T-helper 2 cell treated with Interferon-gamma antibody and Interleukin-4, amounts not matched to agents 100 ng/mL and 5 ng/mL, for 36 hours (primary cell): Measurements from ENCODE around the gene MKRN2. TPM values are rescaled to one million over a fixed set of nuclear protein-coding genes. Genes with fewer than 3 reads are reported as not detected.
"Not testable (repeated sequence)": the region's sequence is repeated elsewhere in the genome, so short reads cannot be mapped to it uniquely, and the experiment has no call there.

Experiments
- intact Hi-C: fragments of 100-400 bp; cut with micrococcal nuclease; formaldehyde crosslinking; loops from one replicate; pipeline ENCODE4 v1.15.1; 2023
- total RNA-seq: library from RNA; stranded (reverse); gene quantifications from 2 replicates; pipeline ENCODE4 v1.2.3, GENCODE V29; 2022

Gene MKRN2
- total RNA-seq, 1 donor from 2014 or later = 20.6 TPM

- intact Hi-C loops = no loop called here
These were observed 70.5 kb downstream of the MKRN2 start for GRCh38 chr3:12627370-12627769.

GRCh38 chr3:12628813-12629212 is 71.9 kb downstream of the MKRN2 start:
- intact Hi-C loops = no loop called here

GRCh38 chr3:12629560-12629959 is 72.7 kb downstream of the MKRN2 start:
- intact Hi-C loops = no loop called here

- intact Hi-C loops = no loop called here
These were observed 73.4 kb downstream of the MKRN2 start for GRCh38 chr3:12630292-12630691.

GRCh38 chr3:12630843-12631242 is 74.0 kb downstream of the MKRN2 start:
- intact Hi-C loops = not testable (repeated sequence)

- intact Hi-C loops = no loop called here
These were observed 75.6 kb downstream of the MKRN2 start for GRCh38 chr3:12632523-12632922.

- intact Hi-C loops = no loop called here
These were observed 76.2 kb downstream of the MKRN2 start for GRCh38 chr3:12633108-12633507.

Other genes starting within 250 kb of the MKRN2 start
- 13.9 and 14.0 TPM in 2 replicates for gene TSEN2, start 72.6 kb upstream of the MKRN2 start, total RNA-seq
- not detected in 2 replicates for gene MKRN2OS, start 11.6 kb upstream of the MKRN2 start, total RNA-seq
- gene RAF1, start 107.0 kb downstream of the MKRN2 start, total RNA-seq = 91.0 and 93.0 TPM in 2 replicates
- gene TMEM40, start 202.2 kb downstream of the MKRN2 start, total RNA-seq = not detected in 2 replicates
- 1.1 and 1.7 TPM in 2 replicates for gene CAND2, start 239.6 kb downstream of the MKRN2 start, total RNA-seq